ENCODE measurements around the gene INSL3.

The INSL3 gene

GRCh38 chr19:17866312-17866963, 45.1 kb upstream of the INSL3 start:
- H3K14ac ChIP-seq (ENCODE audit: low read length): no peak overlapping the region
- no peak for DNase-seq (ENCODE audit: low spot score)
- no peak overlapping the region for H3K27ac ChIP-seq (replicated peaks; ENCODE audit: low read length)
- H2BK5ac ChIP-seq (ENCODE audit: low read length): no peak overlapping the region
- H3K4me1 ChIP-seq (ENCODE audit: control insufficient read depth in 2 of 2, insufficient read depth in 1 of 2, low read depth in 1 of 2, low read length in 2 of 2): peaks cover 2 to 3% of the 10 kb centered on the region in 2 donors
- WGBS, 2 donors (ENCODE audit: extremely low coverage in 2 of 2, insufficient read length in 2 of 2, insufficient replicate concordance in 1 of 2): 100% methylated on average over 4 of the region's 8 CpGs; no CpG with 5 or more reads in 1 of the 2 donors
- peaks cover 0 to 23% (median 12%) of the 10 kb centered on the region in 3 experiments for H3K27me3 ChIP-seq (ENCODE audit: control insufficient read depth in 3 of 3, insufficient read depth in 3 of 3, low read depth in 1 of 3, low read length in 3 of 3)
- H2BK12ac ChIP-seq (ENCODE audit: low read length): no peak overlapping the region
- H3K79me1 ChIP-seq (ENCODE audit: low read depth, low read length): peaks cover 14% of the 10 kb centered on the region
- H3K4ac ChIP-seq (ENCODE audit: low read length): no peak overlapping the region
- H3K36me3 ChIP-seq (replicated peaks in 1 of 2; ENCODE audit: control insufficient read depth in 2 of 2, insufficient read depth in 2 of 2, low read length in 2 of 2): peaks cover 35 to 48% of the 10 kb centered on the region in 2 donors
- H2AK5ac ChIP-seq (ENCODE audit: low read depth, low read length): no peak overlapping the region
- H4K91ac ChIP-seq (ENCODE audit: low read depth, low read length, poor library complexity): no peak overlapping the region
- peaks cover 0 to 2% of the 10 kb centered on the region in 2 donors for H3K9me3 ChIP-seq (replicated peaks in 1 of 2; ENCODE audit: control insufficient read depth in 2 of 2, insufficient read depth in 1 of 2, low read depth in 1 of 2, low read length in 2 of 2)
- no peak overlapping the region for H2BK120ac ChIP-seq (ENCODE audit: low read depth, low read length)
- no peak overlapping the region for H2AFZ ChIP-seq (ENCODE audit: low read length)
- no peak overlapping the region for H3K18ac ChIP-seq (ENCODE audit: low read length)
- no peak overlapping the region for H3K23ac ChIP-seq (ENCODE audit: low read depth, low read length, poor library complexity)
- H2BK15ac ChIP-seq (ENCODE audit: low read length): no peak overlapping the region
- H3K4me3 ChIP-seq (ENCODE audit: low read length in 2 of 2): no peak overlapping the region
- H4K8ac ChIP-seq (ENCODE audit: low read depth, low read length): no peak overlapping the region
- H3K9ac ChIP-seq (ENCODE audit: low read depth, low read length, poor library complexity): no peak overlapping the region
- H3K4me2 ChIP-seq (ENCODE audit: insufficient read depth, low read length, poor library complexity, severe bottlenecking): no peak overlapping the region

GRCh38 chr19:17865364-17866311, 44.3 kb upstream of the INSL3 start:
- Histone ChIP-seq H2BK15ac (ENCODE audit: low read length) (no peak overlapping the region), H3K79me1 (ENCODE audit: low read depth, low read length) (peaks cover 14% of the 10 kb centered on the region), H3K18ac (ENCODE audit: low read length) (peak overlapping the region; percentile 38), H2BK5ac (ENCODE audit: low read length) (no peak overlapping the region), H3K23ac (ENCODE audit: low read depth, low read length, poor library complexity) (peak overlapping the region; percentile 81), H3K4me2 (ENCODE audit: insufficient read depth, low read length, poor library complexity, severe bottlenecking) (no peak overlapping the region), H3K14ac (ENCODE audit: low read length) (peak overlapping the region; percentile 38), H3K9ac (ENCODE audit: low read depth, low read length, poor library complexity) (peak overlapping the region; percentile 68), H2BK120ac (ENCODE audit: low read depth, low read length) (no peak overlapping the region), H3K27me3 (ENCODE audit: control insufficient read depth in 3 of 3, insufficient read depth in 3 of 3, low read depth in 1 of 3, low read length in 3 of 3) (peaks cover 0 to 15% (median 6%) of the 10 kb centered on the region in 3 experiments), H2AFZ (ENCODE audit: low read length) (no peak overlapping the region), H3K27ac (replicated peaks; ENCODE audit: low read length) (no peak overlapping the region), H2BK12ac (ENCODE audit: low read length) (no peak overlapping the region), H4K91ac (ENCODE audit: low read depth, low read length, poor library complexity) (peak overlapping the region; percentile 25), H3K9me3 (replicated peaks in 1 of 2; ENCODE audit: control insufficient read depth in 2 of 2, insufficient read depth in 1 of 2, low read depth in 1 of 2, low read length in 2 of 2) (peaks cover 0 to 2% of the 10 kb centered on the region in 2 donors), H3K4me3 (ENCODE audit: low read length in 2 of 2) (no peak overlapping the region), H3K36me3 (replicated peaks in 1 of 2; ENCODE audit: control insufficient read depth in 2 of 2, insufficient read depth in 2 of 2, low read length in 2 of 2) (peaks cover 42 to 56% of the 10 kb centered on the region in 2 donors), H4K8ac (ENCODE audit: low read depth, low read length) (no peak overlapping the region), H3K4me1 (ENCODE audit: control insufficient read depth in 2 of 2, insufficient read depth in 1 of 2, low read depth in 1 of 2, low read length in 2 of 2) (peaks cover 9 to 10% of the 10 kb centered on the region in 2 donors), H3K4ac (ENCODE audit: low read length) (no peak overlapping the region), H2AK5ac (ENCODE audit: low read depth, low read length) (no peak overlapping the region)
- no peak for DNase-seq (ENCODE audit: low spot score)
- no CpG with 5 or more reads among the region's 13 CpGs for WGBS, 2 donors (ENCODE audit: extremely low coverage in 2 of 2, insufficient read length in 2 of 2, insufficient replicate concordance in 1 of 2)

- no peak overlapping the region for H2BK5ac ChIP-seq (ENCODE audit: low read length)
- no peak overlapping the region for H3K14ac ChIP-seq (ENCODE audit: low read length)
- H3K9me3 ChIP-seq (replicated peaks in 1 of 2; ENCODE audit: control insufficient read depth in 2 of 2, insufficient read depth in 1 of 2, low read depth in 1 of 2, low read length in 2 of 2): peaks cover 0 to 2% of the 10 kb centered on the region in 2 donors
- H3K4me3 ChIP-seq (ENCODE audit: low read length in 2 of 2): no peak overlapping the region
- no peak overlapping the region for H3K4me2 ChIP-seq (ENCODE audit: insufficient read depth, low read length, poor library complexity, severe bottlenecking)
- no peak overlapping the region for H3K4ac ChIP-seq (ENCODE audit: low read length)
- no CpG with 5 or more reads among the region's 8 CpGs for WGBS, 2 donors (ENCODE audit: extremely low coverage in 2 of 2, insufficient read length in 2 of 2, insufficient replicate concordance in 1 of 2)
- no peak overlapping the region for H2BK12ac ChIP-seq (ENCODE audit: low read length)
- H3K27ac ChIP-seq (replicated peaks; ENCODE audit: low read length): no peak overlapping the region
- no peak overlapping the region for H3K23ac ChIP-seq (ENCODE audit: low read depth, low read length, poor library complexity)
- DNase-seq (ENCODE audit: low spot score): no peak
- no peak overlapping the region for H2BK120ac ChIP-seq (ENCODE audit: low read depth, low read length)
- H3K36me3 ChIP-seq (replicated peaks in 1 of 2; ENCODE audit: control insufficient read depth in 2 of 2, insufficient read depth in 2 of 2, low read length in 2 of 2): peaks cover 43 to 59% of the 10 kb centered on the region in 2 donors
- H3K18ac ChIP-seq (ENCODE audit: low read length): no peak overlapping the region
- H2AFZ ChIP-seq (ENCODE audit: low read length): no peak overlapping the region
- no peak overlapping the region for H4K91ac ChIP-seq (ENCODE audit: low read depth, low read length, poor library complexity)
- H2AK5ac ChIP-seq (ENCODE audit: low read depth, low read length): no peak overlapping the region
- no peak overlapping the region for H4K8ac ChIP-seq (ENCODE audit: low read depth, low read length)
- peaks cover 13% of the 10 kb centered on the region in 2 donors for H3K4me1 ChIP-seq (ENCODE audit: control insufficient read depth in 2 of 2, insufficient read depth in 1 of 2, low read depth in 1 of 2, low read length in 2 of 2)
- no peak overlapping the region for H3K9ac ChIP-seq (ENCODE audit: low read depth, low read length, poor library complexity)
- peaks cover 0 to 3% (median 0%) of the 10 kb centered on the region in 3 experiments for H3K27me3 ChIP-seq (ENCODE audit: control insufficient read depth in 3 of 3, insufficient read depth in 3 of 3, low read depth in 1 of 3, low read length in 3 of 3)
- peaks cover 18% of the 10 kb centered on the region for H3K79me1 ChIP-seq (ENCODE audit: low read depth, low read length)
- H2BK15ac ChIP-seq (ENCODE audit: low read length): no peak overlapping the region
Measured at GRCh38 chr19:17863520-17864182, 42.3 kb upstream of the INSL3 start.
